Activated T-helper 17 cell treated with anti-CD3 and anti-CD28 coated beads, Interleukin-2, amount 50 U/mL, for 72 hours (primary cell): ENCODE measurements around the gene UGGT2. TPM values are rescaled to one million over a fixed set of nuclear protein-coding genes. Genes with fewer than 3 reads are reported as not detected.
"Not testable (repeated sequence)": the region's sequence is repeated elsewhere in the genome, so short reads cannot be mapped to it uniquely, and the experiment has no call there.

Experiments
- ATAC-seq: fragments of 150-1000 bp; cut with Tn5 transposase; replicated peaks from 2 replicates; pipeline ENCODE4 v1.10.0; 2021; ENCODE audit warnings: mild to moderate bottlenecking, moderate library complexity
- H3K27ac Mint-ChIP-seq: one replicate; pipeline ENCODE4 v1.8.0; 2022; ENCODE audit warnings: mixed read lengths
- H3K27me3 Mint-ChIP-seq: one replicate; pipeline ENCODE4 v1.8.0; 2022; ENCODE audit warnings: mixed read lengths
- H3K36me3 Mint-ChIP-seq: one replicate; pipeline ENCODE4 v1.8.0; 2022; ENCODE audit warnings: low read depth, mild to moderate bottlenecking, mixed read lengths
- H3K4me1 Mint-ChIP-seq: one replicate; pipeline ENCODE4 v1.8.0; 2022; ENCODE audit warnings: mixed read lengths
- H3K4me3 Mint-ChIP-seq: one replicate; pipeline ENCODE4 v1.8.0; 2022; ENCODE audit warnings: mild to moderate bottlenecking, mixed read lengths
- H3K9me3 Mint-ChIP-seq: one replicate; pipeline ENCODE4 v1.8.0; 2022; ENCODE audit warnings: mixed read lengths
- total RNA-seq, 2 donors: library from RNA; stranded (reverse); gene quantifications; one replicate each; pipeline ENCODE4 v1.2.3, GENCODE V29; 2022

UGGT2 gene
- total RNA-seq, 2 donors from 2014 or later: 0.24 to 0.67 TPM

GRCh38 chr13:96071504-96071903 is 18.3 kb upstream of the UGGT2 start:
- H3K27me3 Mint-ChIP-seq: no peaks in the 10 kb centered on the region
- H3K4me1 Mint-ChIP-seq: no peaks in the 10 kb centered on the region
- no peaks in the 10 kb centered on the region for H3K9me3 Mint-ChIP-seq
- no peak for ATAC-seq
- H3K36me3 Mint-ChIP-seq: no peaks in the 10 kb centered on the region
- no peak overlapping the region for H3K27ac Mint-ChIP-seq
- no peak overlapping the region for H3K4me3 Mint-ChIP-seq

DNA sequence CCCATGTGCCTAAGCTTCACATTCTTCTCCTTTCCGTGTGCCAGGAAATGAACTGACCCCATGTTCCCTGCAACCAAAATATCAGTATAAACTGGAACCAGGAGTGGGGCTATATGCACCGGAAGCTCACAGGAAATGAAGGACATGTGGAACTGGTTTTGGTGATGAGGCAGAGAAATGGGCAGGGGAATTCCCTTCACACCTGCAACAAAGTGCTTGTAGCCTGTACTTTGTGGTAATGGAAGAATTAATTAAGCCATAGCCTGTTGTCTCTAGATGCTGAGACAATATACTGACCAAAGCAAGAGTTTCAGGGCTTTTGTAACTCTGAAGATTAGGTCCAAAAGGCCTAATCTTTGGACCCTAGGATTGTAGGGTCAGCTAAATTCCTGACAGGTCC is 15.5 kb upstream of the UGGT2 start:
- Mint-ChIP-seq H3K36me3 (no peaks in the 10 kb centered on the region), H3K27ac (no peak overlapping the region), H3K4me1 (no peaks in the 10 kb centered on the region), H3K27me3 (no peaks in the 10 kb centered on the region), H3K9me3 (no peaks in the 10 kb centered on the region), H3K4me3 (no peak overlapping the region)
- ATAC-seq: no peak

DNA sequence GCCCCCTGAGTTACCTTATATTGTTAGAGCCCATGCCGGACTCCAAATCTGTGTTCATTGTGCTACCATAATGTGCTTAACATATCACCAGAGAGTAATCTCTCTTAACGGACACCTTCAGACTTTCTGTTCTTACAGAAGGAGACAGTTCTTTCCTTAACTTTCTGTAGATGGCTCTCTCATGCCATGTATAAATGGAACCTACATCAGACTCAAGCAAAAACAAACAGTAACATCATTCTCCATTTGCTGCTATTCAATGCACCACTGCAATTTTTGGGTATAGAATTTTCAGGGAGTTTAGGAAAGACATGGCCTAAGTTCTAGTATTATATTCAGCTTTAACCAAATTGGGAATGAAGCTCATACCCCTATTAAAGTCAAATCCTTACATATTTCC is 12.6 kb upstream of the UGGT2 start:
- Mint-ChIP-seq H3K27me3 (no peaks in the 10 kb centered on the region), H3K4me1 (no peaks in the 10 kb centered on the region), H3K9me3 (no peaks in the 10 kb centered on the region), H3K4me3 (no peak overlapping the region), H3K36me3 (no peaks in the 10 kb centered on the region), H3K27ac (no peak overlapping the region)
- no peak for ATAC-seq

DNA sequence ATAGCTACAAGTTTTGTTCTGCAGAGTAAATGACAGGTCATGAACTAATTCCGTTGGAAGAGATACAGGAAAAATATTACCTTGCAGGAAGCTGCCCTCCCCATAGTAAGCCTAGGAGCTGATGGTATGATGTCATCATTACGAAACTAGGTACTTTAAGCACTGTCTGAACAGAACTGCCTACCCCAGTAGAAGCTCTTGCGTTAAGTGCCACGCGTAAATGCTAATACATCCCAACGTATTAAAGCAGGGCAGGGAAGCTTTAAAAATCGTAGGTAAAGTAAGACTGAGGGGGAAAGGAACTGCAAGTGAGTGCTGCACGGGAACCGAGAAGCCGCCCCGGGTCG is 572 bp downstream of the UGGT2 start:
- H3K9me3 Mint-ChIP-seq: no peaks in the 10 kb centered on the region
- peaks cover 28% of the 10 kb centered on the region for H3K27me3 Mint-ChIP-seq
- H3K4me1 Mint-ChIP-seq: no peaks in the 10 kb centered on the region
- no peaks in the 10 kb centered on the region for H3K36me3 Mint-ChIP-seq
- H3K4me3 Mint-ChIP-seq: peak overlapping the region; percentile 57
- ATAC-seq: no peak
- no peak overlapping the region for H3K27ac Mint-ChIP-seq

DNA sequence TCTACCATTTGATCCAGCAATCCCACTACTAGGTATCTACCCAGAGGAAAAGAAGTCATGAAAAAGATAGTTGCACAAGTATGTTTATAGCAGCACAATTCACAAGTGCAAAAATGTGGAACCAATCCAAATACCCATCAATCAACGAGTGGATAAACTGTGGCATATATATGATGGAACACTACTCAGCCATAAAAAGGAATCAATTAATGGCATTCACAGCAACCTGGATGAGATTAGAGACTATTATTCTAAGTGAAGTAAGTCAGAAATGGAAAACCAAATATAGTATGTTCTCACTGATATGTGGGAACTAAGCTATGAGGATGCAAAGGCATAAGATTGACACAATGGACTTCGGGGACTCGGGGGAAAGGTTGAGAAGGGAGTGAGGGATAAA is 1.3 kb downstream of the UGGT2 start:
- H3K36me3 Mint-ChIP-seq, H3K4me3 Mint-ChIP-seq, ATAC-seq, H3K4me1 Mint-ChIP-seq, H3K27ac Mint-ChIP-seq, H3K9me3 Mint-ChIP-seq: not testable (repeated sequence)
- H3K27me3 Mint-ChIP-seq: peaks cover 28% of the 10 kb centered on the region

DNA sequence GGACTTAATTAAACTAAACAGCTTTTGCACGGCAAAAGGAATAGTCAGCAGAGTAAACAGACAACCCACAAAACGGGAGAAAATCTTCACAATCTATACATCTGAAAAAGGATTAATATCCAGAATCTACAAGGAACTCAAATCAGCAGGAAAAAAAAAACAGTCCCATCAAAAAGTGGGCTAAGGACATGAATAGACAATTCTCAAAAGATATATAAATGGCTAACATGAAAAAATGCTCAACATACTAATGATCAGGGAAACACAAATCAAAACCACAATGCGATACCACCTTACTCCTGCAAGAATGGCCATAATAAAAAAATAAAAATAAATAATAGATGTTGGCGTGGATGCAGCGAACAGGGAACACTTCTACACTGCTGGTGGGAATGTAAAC is 1.7 kb downstream of the UGGT2 start:
- not testable (repeated sequence) for H3K27ac Mint-ChIP-seq, H3K9me3 Mint-ChIP-seq, H3K4me3 Mint-ChIP-seq, ATAC-seq, H3K4me1 Mint-ChIP-seq, H3K36me3 Mint-ChIP-seq
- H3K27me3 Mint-ChIP-seq: peaks cover 28% of the 10 kb centered on the region

DNA sequence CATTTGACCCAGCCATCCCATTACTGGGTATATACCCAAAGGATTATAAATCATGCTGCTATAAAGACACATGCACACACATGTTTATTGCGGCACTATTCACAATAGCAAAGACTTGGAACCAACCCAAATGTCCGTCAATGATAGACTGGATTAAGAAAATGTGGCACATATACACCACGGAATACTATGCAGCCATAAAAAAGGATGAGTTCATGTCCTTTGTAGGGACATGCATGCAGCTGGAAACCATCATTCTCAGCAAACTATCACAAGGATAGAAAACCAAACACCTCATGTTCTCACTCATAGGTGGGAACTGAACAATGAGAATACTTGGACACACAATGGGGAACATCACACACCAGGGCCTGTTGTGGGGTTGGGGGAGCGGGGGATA is 2.2 kb downstream of the UGGT2 start:
- H3K9me3 Mint-ChIP-seq, H3K36me3 Mint-ChIP-seq, H3K27ac Mint-ChIP-seq, ATAC-seq, H3K4me1 Mint-ChIP-seq, H3K4me3 Mint-ChIP-seq: not testable (repeated sequence)
- peaks cover 28% of the 10 kb centered on the region for H3K27me3 Mint-ChIP-seq

GRCh38 chr13:96046449-96047126 is 6.6 kb downstream of the UGGT2 start:
- not testable (repeated sequence) for H3K27ac Mint-ChIP-seq, H3K4me3 Mint-ChIP-seq, H3K9me3 Mint-ChIP-seq, H3K4me1 Mint-ChIP-seq, ATAC-seq, H3K36me3 Mint-ChIP-seq
- peaks cover 12% of the 10 kb centered on the region for H3K27me3 Mint-ChIP-seq

DNA sequence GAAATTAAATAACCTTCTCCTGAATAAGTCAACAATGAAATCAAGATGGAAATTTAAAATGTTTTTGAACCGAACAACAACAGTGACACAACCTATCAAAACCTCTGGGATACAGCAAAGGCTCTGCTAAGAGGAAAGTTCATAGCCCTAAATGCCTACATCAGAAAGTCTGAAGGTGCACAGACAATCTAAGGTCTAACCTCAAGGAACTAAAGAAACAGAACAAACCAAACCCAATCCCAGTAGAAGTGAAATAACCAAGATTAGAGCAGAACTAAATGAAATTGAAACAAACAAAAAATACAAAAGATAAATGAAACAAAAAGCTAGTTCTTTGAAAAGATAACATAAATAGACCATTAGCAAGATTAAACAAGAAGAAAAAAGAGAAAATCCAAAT is 9.0 kb downstream of the UGGT2 start:
- no peak for ATAC-seq
- Mint-ChIP-seq H3K27me3 (no peaks in the 10 kb centered on the region), H3K9me3 (peaks cover 5% of the 10 kb centered on the region), H3K27ac (no peak overlapping the region), H3K4me3 (no peak overlapping the region), H3K36me3 (no peaks in the 10 kb centered on the region), H3K4me1 (no peaks in the 10 kb centered on the region)

DNA sequence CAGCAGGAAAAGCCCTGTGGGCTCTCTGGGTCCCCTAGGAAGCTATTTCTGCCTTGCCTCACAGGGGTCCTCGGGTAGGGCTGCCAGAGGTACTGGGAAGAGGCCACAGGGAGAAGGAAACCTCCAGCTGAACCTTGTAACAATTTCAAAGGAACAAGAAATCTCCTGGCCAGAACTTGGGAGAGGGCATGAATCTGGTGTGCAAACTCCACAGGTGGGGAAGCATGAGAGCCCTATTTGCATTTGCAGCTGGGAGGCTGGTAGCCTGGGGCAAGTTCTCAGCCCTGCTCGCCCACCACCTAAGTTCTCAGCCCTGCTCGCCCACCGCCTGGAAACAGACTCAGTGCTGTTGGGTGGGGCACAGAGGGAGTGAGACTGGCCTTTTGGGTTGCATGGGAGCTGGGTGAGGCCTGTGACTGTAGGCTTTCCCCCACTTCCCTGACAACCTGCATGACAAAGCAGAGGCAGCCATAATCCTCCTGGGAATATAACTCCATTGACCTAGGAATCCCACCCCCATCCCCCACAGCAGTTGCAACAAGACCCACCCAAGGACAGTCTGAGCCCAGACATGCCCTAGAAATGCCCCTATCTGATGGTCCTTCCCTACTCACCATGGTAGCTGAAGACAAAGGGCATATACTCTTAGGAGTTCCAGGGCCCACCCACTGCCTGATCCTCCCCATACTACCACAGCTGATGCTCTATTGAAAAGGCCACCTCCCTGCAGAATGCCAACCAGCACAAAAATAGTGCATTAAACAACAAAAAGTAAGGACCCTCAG is 11.7 kb downstream of the UGGT2 start:
- ATAC-seq: no peak
- Mint-ChIP-seq H3K4me1 (no peaks in the 10 kb centered on the region), H3K9me3 (peaks cover 9% of the 10 kb centered on the region), H3K36me3 (no peaks in the 10 kb centered on the region), H3K27me3 (peaks cover 4% of the 10 kb centered on the region), H3K27ac (no peak overlapping the region), H3K4me3 (no peak overlapping the region)

DNA sequence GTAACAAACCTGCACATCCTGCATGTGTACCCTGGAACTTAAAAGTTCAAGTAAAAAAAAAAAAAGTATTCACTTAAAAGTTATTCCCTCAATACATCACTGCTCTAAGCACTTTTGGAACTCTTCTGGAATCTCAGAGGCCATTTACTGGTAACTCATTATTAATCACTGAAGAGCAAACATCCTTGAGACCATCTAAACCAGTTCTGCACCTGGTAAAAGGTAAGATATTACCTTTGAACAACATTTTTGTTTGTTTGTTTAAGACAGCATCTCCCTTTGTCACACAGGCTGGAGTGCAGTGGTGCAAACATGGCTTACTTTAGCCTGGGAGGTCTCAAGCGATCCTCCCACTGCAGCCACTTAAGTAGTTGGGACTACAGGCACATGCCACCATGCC is 16.7 kb downstream of the UGGT2 start:
- Mint-ChIP-seq H3K27ac (no peak overlapping the region), H3K27me3 (peaks cover 4% of the 10 kb centered on the region), H3K36me3 (no peaks in the 10 kb centered on the region), H3K9me3 (peaks cover 4% of the 10 kb centered on the region), H3K4me1 (no peaks in the 10 kb centered on the region), H3K4me3 (no peak overlapping the region)
- no peak for ATAC-seq

- H3K4me3 Mint-ChIP-seq: no peak overlapping the region
- H3K27ac Mint-ChIP-seq: no peak overlapping the region
- H3K27me3 Mint-ChIP-seq: peaks cover 4% of the 10 kb centered on the region
- no peak for ATAC-seq
- H3K9me3 Mint-ChIP-seq: peaks cover 4% of the 10 kb centered on the region
- no peaks in the 10 kb centered on the region for H3K36me3 Mint-ChIP-seq
- H3K4me1 Mint-ChIP-seq: no peaks in the 10 kb centered on the region
Measured at GRCh38 chr13:96034662-96035061, 18.5 kb downstream of the UGGT2 start.

- H3K4me3 Mint-ChIP-seq: no peak overlapping the region
- no peak overlapping the region for H3K27ac Mint-ChIP-seq
- ATAC-seq: no peak
- peaks cover 4% of the 10 kb centered on the region for H3K9me3 Mint-ChIP-seq
- H3K4me1 Mint-ChIP-seq: no peaks in the 10 kb centered on the region
- H3K27me3 Mint-ChIP-seq: peaks cover 4% of the 10 kb centered on the region
- no peaks in the 10 kb centered on the region for H3K36me3 Mint-ChIP-seq
Measured at GRCh38 chr13:96033220-96034015, 19.8 kb downstream of the UGGT2 start.

DNA sequence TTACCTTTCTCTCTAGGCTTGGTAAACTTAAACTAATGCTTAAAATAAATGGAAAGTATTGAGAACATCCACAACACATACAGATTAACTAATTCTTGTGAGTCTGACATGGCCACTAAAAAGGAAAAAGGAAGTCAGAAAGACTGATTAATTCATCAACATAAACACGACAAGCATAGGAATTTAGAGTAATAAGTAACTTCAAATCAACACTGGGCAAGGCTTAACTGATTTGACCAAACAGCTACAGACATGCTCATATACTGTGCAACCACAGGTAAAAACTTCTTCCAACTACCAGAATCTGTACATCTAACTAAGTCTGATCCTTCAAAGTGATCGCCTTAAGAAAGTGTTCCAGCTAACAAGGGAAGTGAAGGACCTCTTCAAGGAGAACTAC is 20.5 kb downstream of the UGGT2 start:
- Mint-ChIP-seq H3K27me3 (peaks cover 3% of the 10 kb centered on the region), H3K36me3 (no peaks in the 10 kb centered on the region), H3K4me1 (no peaks in the 10 kb centered on the region), H3K4me3 (no peak overlapping the region), H3K27ac (no peak overlapping the region), H3K9me3 (peaks cover 3% of the 10 kb centered on the region)
- ATAC-seq: no peak

DNA sequence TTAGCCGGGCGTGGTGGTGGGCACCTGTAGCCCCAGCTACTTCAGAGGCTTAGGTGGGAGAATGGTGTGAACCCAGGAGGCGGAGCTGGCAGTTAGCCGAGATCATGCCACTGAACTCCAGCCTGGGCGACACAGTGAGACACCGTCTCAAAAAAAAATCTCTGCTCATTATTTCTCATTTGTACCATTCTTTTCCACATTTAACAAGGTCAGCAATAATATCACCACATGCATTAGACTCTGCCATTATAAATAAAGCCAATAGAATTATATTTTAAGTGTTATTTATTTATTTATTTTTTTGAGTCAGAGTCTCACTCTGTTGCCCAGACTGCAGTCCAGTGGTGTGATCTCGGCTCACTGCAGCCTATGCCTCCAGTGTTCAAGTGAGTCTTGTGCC is 24.2 kb downstream of the UGGT2 start:
- no peak for ATAC-seq
- no peak overlapping the region for H3K27ac Mint-ChIP-seq
- no peaks in the 10 kb centered on the region for H3K27me3 Mint-ChIP-seq
- H3K36me3 Mint-ChIP-seq: no peaks in the 10 kb centered on the region
- no peak overlapping the region for H3K4me3 Mint-ChIP-seq
- no peaks in the 10 kb centered on the region for H3K4me1 Mint-ChIP-seq
- no peaks in the 10 kb centered on the region for H3K9me3 Mint-ChIP-seq
